Heart left ventricle (tissue), 16 donors: ENCODE data around the gene LRP5. TPM values are rescaled to one million over a fixed set of nuclear protein-coding genes. Genes with fewer than 3 reads are reported as not detected.

ENCODE experiments used
- ATAC-seq, 4 donors: fragments of 200-7000 bp; cut with Tn5 transposase; one replicate each; pipeline ENCODE4 v1.9.1; 2020 to 2022; ENCODE audit warnings: moderate library complexity in 4 of 4, mild to moderate bottlenecking in 3 of 4, moderate number of reproducible peaks in 1 of 4
- DNase-seq, 5 donors: peaks; one replicate each; pipeline ENCODE4 v3.0.0-alpha.2; 2020
- H3K27ac ChIP-seq, 12 donors: fragments of 200-600 bp; sonication (generic) in 4 of 12; one replicate each; pipeline versions ENCODE4 v1.5.0 to v1.8.0; 2016 to 2022; ENCODE audit warnings: mild to moderate bottlenecking in 2 of 12
- H3K27me3 ChIP-seq, 9 donors: fragments of 200-600 bp; sonication (generic) in 2 of 9; one replicate each; pipeline versions ENCODE4 v1.5.1 to v1.8.0; 2016 to 2022; ENCODE audit warnings: mild to moderate bottlenecking in 3 of 9
- H3K36me3 ChIP-seq, 9 donors: fragments of 200-600 bp; sonication (generic) in 2 of 9; one replicate each; pipeline versions ENCODE4 v1.5.0 to v1.8.0; 2018 to 2022; ENCODE audit warnings: mild to moderate bottlenecking in 2 of 9
- H3K4me1 ChIP-seq, 12 donors: fragments of 200-600 bp; sonication (generic) in 4 of 12; one replicate each; pipeline versions ENCODE4 v1.5.0 to v1.8.0; 2016 to 2022; ENCODE audit warnings: mild to moderate bottlenecking in 3 of 12
- H3K4me3 ChIP-seq, 12 donors: fragments of 200-600 bp; sonication (generic) in 4 of 12; one replicate each; pipeline versions ENCODE4 v1.5.0 to v1.8.0; 2017 to 2022; ENCODE audit warnings: mild to moderate bottlenecking in 9 of 12, moderate library complexity in 4 of 12
- H3K9me3 ChIP-seq, 12 donors: fragments of 200-600 bp; sonication (generic) in 4 of 12; one replicate each; pipeline versions ENCODE4 v1.5.0 to v1.8.0; 2016 to 2022; ENCODE audit warnings: mild to moderate bottlenecking in 1 of 12
- POLR2A ChIP-seq, 2 donors: fragments of 450-650 bp; IDR thresholded peaks; one replicate each; pipeline ENCODE4 v1.6.1; 2017; ENCODE audit warnings: antibody characterized with exemption in 2 of 2, mild to moderate bottlenecking in 2 of 2, moderate library complexity in 2 of 2
- WGBS, 4 donors: extraction: QIAGEN DNeasy Blood & Tissue Kit in 2 of 4; methylation state at CpG; one replicate each; pipeline versions ENCODE4 v1.1.5 to v1.1.7; 2013 to 2018; 5-methylcytosine and 5-hydroxymethylcytosine counted together
- intact Hi-C, 10 donors: fragments of 100-400 bp; cut with DNase I; formaldehyde crosslinking; loops; one replicate each; pipeline versions ENCODE4 v1.11.1 to v1.14.2; 2022
- polyA plus RNA-seq, 2 donors: library from polyadenylated mRNA; stranded (reverse); fragments of 200-250 nt; gene quantifications; one replicate each; pipeline ENCODE4 v1.2.3, GENCODE V29; 2013
- total RNA-seq, 9 donors: library from RNA; depleted of rRNA in 2 of 9; stranded (reverse); fragments of >200 nt in 2 of 9; fragmentation: NEBNext Ultra II Directional in 3 of 9; extraction: Animal tissue kit (Norgen Biotek cat#: 25700) in 3 of 9; gene quantifications; one replicate each; pipeline versions ENCODE4 v1.1.0 to v1.2.4, GENCODE V29; 2016 to 2023
- TF ChIP-seq, protein P1 (sequence below), 12 donors: fragments of 200-600 bp; sonication (generic) in 4 of 12; IDR thresholded peaks; one replicate each; pipeline versions ENCODE4 v1.5.0 to v1.8.0; 2018 to 2022; ENCODE audit warnings: antibody characterized with exemption in 12 of 12, mild to moderate bottlenecking in 5 of 12
- donor health status: ischemic (EF 13 %, LVEDD 7.1; RV severe dilation, severe dysfunction).
- donor health status: healthy with polysubstance abuse.
- donor health status: DM: no; HTN: yes; CAD: no.
- donor health status: DM: no; HTN: no; CAD: no.
- donor health status: ischemic (EF 25% LVEDD 6.9; RV normal size, moderate dysfunction).
- donor health status: ischemic (EF 25% LVEDD 5.7; RV mildly dilated, moderate dysfunction).
- donor health status: healthy.
- donor health status: DM: yes; HTN: yes; CAD: no.
- donor health status: ischemic (EF 35%, LVEDD 5.7; RV mildly dilated, moderate dysfunction).
- donor health status: nonischemic (EF 11% LVEDD 7.7; RV severe dilation, severe dysfunction).
- donor health status: DM: yes; HTN: yes; CAD: no.
- donor health status: PGD.
- donor health status: ischemic (EF 29% LVEDD 5.4; RV normal size, mild dysfunction).
- donor health status: nonischemic (EF 23%, LVEDD 6.1; RV moderate dilation, normal function).

The LRP5 gene
- total and polyA plus RNA-seq, 11 donors, result 30.2 to 62.5 (median 39.8) TPM

DNA sequence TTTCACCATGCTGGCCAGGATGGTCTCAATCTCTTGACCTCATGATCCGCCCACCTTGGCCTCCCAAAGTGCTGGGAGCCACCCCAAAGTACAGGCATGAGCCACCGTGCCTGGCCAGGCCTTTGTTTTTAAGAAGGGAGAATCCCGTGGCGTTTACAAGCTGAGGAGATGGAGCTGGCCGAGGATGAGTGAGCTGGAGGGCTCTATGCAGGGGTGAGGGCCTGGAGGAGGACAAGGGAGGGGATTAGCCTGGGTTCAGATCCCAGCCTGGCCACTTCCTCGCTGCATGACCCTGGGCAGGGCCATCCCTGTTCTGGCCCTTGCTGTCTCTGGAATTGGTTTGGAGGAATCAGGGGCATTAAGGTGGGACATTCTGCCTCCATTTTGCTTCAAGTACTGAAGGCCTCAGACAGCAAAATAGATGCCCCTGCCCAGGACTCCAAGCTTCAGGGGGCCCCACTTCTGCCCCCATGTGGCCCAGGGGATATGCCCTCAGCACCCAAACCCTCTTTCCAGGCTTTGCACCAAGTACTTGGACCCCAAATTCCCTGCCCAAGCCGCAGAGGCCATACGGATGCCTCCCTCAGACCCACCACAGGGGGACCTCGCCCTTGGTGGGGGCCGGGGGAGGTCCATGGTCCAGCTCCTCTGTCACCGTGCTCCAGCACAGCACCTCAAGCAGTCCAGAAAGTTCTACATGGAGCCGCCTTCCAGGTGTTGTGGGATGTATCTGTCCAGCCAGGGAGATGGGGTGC, 12.1 kb upstream of the LRP5 start:
- H3K36me3 ChIP-seq, result no peaks in the 10 kb centered on the region
- intact Hi-C loops, result loop anchor here in 1 of 10 donors (10.0 kb wide), 1 partner anchor 145 kb away; no protein-coding TSS in a partner anchor
- DNase-seq, result no peak
- no peak overlapping the region for H3K4me3 ChIP-seq
- H3K4me1 ChIP-seq, result peaks cover 0 to 30% (median 12%) of the 10 kb centered on the region in 12 donors
- 93 to 98% (median 95%) methylated on average over 11 to 12 of the region's 12 CpGs for WGBS, 4 donors
- no peak overlapping the region for H3K27ac ChIP-seq
- no peak for ATAC-seq
- H3K9me3 ChIP-seq, result no peaks in the 10 kb centered on the region
- no peaks in the 10 kb centered on the region for H3K27me3 ChIP-seq
- TF ChIP-seq POLR2A (IDR thresholded peaks at IDR 0.05), result no peak
- TF ChIP-seq, protein P1, sequence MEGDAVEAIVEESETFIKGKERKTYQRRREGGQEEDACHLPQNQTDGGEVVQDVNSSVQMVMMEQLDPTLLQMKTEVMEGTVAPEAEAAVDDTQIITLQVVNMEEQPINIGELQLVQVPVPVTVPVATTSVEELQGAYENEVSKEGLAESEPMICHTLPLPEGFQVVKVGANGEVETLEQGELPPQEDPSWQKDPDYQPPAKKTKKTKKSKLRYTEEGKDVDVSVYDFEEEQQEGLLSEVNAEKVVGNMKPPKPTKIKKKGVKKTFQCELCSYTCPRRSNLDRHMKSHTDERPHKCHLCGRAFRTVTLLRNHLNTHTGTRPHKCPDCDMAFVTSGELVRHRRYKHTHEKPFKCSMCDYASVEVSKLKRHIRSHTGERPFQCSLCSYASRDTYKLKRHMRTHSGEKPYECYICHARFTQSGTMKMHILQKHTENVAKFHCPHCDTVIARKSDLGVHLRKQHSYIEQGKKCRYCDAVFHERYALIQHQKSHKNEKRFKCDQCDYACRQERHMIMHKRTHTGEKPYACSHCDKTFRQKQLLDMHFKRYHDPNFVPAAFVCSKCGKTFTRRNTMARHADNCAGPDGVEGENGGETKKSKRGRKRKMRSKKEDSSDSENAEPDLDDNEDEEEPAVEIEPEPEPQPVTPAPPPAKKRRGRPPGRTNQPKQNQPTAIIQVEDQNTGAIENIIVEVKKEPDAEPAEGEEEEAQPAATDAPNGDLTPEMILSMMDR (IDR thresholded peaks at IDR 0.05), result no peak

DNA sequence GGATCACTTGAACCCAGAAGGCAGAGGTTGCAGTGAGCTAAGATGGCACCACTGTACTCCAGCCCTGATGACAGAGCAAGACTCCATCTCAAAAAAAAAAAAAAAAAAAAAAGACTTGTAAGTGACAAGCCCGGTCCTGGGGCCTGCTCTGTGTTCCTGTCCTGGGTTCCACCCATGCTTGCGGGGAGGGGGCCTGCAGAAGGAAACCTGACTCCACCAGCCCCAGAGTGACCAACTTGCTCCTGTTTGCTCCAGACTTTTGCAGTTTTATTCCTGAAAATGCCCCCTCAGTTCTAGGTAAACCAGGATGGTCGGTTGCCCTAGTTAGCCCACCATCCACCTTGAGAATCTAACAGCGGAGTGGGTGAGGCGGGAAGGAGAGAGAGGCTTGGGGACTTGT, 10.1 kb upstream of the LRP5 start:
- intact Hi-C loops, result loop anchor here in 1 of 10 donors (10.0 kb wide), 1 partner anchor 143 kb away; no protein-coding TSS in a partner anchor
- H3K4me3 ChIP-seq, result no peak overlapping the region
- no peaks in the 10 kb centered on the region for H3K27me3 ChIP-seq
- H3K9me3 ChIP-seq, result no peaks in the 10 kb centered on the region
- peaks cover 0 to 29% (median 12%) of the 10 kb centered on the region in 12 donors for H3K4me1 ChIP-seq
- DNase-seq, result no peak
- H3K27ac ChIP-seq, result no peak overlapping the region
- ATAC-seq, result no peak
- no peaks in the 10 kb centered on the region for H3K36me3 ChIP-seq
- WGBS, 4 donors, result 72 to 95% (median 84%) methylated on average over 5 of the region's 5 CpGs
- TF ChIP-seq, protein P1 (IDR thresholded peaks at IDR 0.05), result no peak
- TF ChIP-seq POLR2A (IDR thresholded peaks at IDR 0.05), result no peak

DNA sequence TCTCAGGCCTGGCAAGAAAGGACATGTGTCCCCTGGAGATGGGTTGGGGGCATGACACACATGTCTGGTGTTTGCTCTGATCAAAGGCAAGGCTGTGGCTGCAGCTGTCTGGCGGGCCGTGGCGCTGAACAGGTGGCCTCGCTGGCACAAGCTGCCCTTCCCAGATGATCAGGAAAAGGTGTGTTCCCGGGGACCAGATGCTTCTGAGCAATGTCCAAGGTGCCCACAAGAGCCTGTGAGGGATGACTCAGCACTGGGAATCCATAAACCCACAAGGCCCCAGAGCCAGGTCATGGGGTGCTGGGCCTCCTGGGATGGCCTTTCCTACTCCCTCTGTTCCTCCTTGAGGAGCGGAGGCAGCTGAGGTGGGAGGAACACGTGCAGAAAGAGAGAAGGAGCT, 9.7 kb upstream of the LRP5 start:
- Histone ChIP-seq H3K4me1 (peaks cover 0 to 25% (median 10%) of the 10 kb centered on the region in 12 donors), H3K9me3 (no peaks in the 10 kb centered on the region), H3K27ac (peak overlapping the region in 1 of 12 donors; percentile 24), H3K36me3 (no peaks in the 10 kb centered on the region), H3K4me3 (no peak overlapping the region), H3K27me3 (no peaks in the 10 kb centered on the region)
- ATAC-seq, result no peak
- no peak for DNase-seq
- intact Hi-C loops, result loop anchor here in 1 of 10 donors (10.0 kb wide), 1 partner anchor 142 kb away; no protein-coding TSS in a partner anchor
- 70 to 99% (median 81%) methylated on average over 5 to 7 of the region's 7 CpGs for WGBS, 4 donors
- TF ChIP-seq, protein P1 (IDR thresholded peaks at IDR 0.05), result no peak

DNA sequence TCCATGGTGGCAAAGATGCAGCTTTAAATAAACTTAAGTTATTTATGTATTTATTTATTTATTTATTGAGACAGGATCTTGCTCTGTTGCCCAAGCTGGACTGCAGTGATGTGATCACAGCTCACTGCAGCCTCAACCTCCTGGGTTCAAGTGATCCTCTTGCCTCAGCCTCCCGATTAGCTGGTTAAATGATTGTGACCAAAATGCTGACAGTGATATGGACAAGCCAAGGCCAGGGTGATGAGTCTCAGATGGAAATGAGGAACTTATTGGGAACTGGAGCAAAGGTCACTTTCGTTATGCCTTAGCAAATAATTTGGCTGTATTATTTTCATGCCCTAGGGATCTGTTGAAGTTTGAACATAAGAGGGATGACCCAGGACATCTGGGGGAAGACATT, 9.3 kb upstream of the LRP5 start:
- peaks cover 0 to 21% (median 7%) of the 10 kb centered on the region in 12 donors for H3K4me1 ChIP-seq

More for the DNA sequence above, 9.3 kb upstream of the LRP5 start:
- Histone ChIP-seq H3K4me3 (no peak overlapping the region), H3K9me3 (no peaks in the 10 kb centered on the region), H3K27me3 (no peaks in the 10 kb centered on the region), H3K36me3 (no peaks in the 10 kb centered on the region), H3K27ac (peak overlapping the region in 1 of 12 donors; percentile 24)
- TF ChIP-seq POLR2A (IDR thresholded peaks at IDR 0.05), result no peak
- TF ChIP-seq, protein P1 (IDR thresholded peaks at IDR 0.05), result no peak
- 64 to 88% (median 74%) methylated on average over 2 of the region's 2 CpGs for WGBS, 4 donors
- DNase-seq, result no peak
- intact Hi-C loops, result loop anchor here in 1 of 10 donors (10.0 kb wide), 1 partner anchor 142 kb away; no protein-coding TSS in a partner anchor
- no peak for ATAC-seq
